Stomach (tissue), 4 donors: ENCODE results near the gene PSMD8.

ENCODE experiments used
- CTCF ChIP-seq, 7 experiments: fragments of 450-650 bp in 4 of 7; fragments of 200-600 bp in 3 of 7; sonication (generic) in 3 of 7; IDR thresholded peaks; one replicate each; pipeline ENCODE4 v1.5.1; 2016 to 2019; ENCODE audit warnings: antibody characterized with exemption in 7 of 7, control low read depth in 2 of 7, mild to moderate bottlenecking in 1 of 7
- POLR2AphosphoS5 ChIP-seq, 3 donors: sonication (generic); formaldehyde crosslinking; IDR thresholded peaks; one replicate each; pipeline ENCODE4 v1.6.1; 2016; ENCODE audit warnings: antibody characterized with exemption in 3 of 3

- no peak for TF ChIP-seq POLR2AphosphoS5 (IDR thresholded peaks at IDR 0.05)
- no peak for TF ChIP-seq CTCF (IDR thresholded peaks at IDR 0.05)
Measured at GRCh38 chr19:38360839-38361631, 13.3 kb upstream of the PSMD8 start.
